Activated T-cell treated with anti-CD3 and anti-CD28 coated beads, Interleukin-2, amount 50 U/mL, for 48 hours (primary cell): ENCODE results near the gene MPV17L2.

Experiments
- DNase-seq, 2 experiments: peaks; one replicate each; pipeline ENCODE4 v3.0.0-alpha.2; 2020

Gene MPV17L2

DNA sequence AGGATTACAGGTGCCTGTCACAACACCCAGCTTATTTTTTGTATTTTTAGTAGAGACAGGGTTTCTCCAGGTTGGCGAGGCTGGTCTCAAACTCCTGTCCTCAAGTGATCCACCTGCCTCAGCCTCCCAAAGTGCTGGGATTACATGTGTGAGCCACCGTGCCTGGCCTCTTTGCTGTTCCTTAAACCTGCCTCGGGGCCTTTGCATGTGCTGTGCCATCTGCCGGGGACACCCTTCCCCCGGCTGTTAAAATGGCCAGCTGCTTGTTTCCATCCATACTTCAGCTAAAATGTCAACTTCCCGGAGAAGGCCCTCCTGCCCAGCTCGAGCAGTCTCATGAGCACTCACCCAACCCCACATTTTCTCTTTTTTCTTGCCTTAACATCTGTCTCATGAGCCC is 52.3 kb downstream of the MPV17L2 start:
- DNase-seq = no peak
